Adrenal gland (tissue), 12 donors: Measurements from ENCODE around the gene GALNT16. TPM values are rescaled to one million over a fixed set of nuclear protein-coding genes. Genes with fewer than 3 reads are reported as not detected.

ENCODE experiments used
- DNase-seq, 7 donors: peaks; one replicate each; pipeline ENCODE4 v3.0.0-alpha.2; 2019 to 2020
- H3K27ac ChIP-seq, 5 donors: fragments of 200-600 bp; sonication (generic) in 4 of 5; 1 replicate in 3 of 5; 2 replicates in 2 of 5; pipeline versions ENCODE4 v1.5.1 to v1.8.0; 2016 to 2020; ENCODE audit warnings: mild to moderate bottlenecking in 1 of 5
- H3K27me3 ChIP-seq: fragments of 200-600 bp; 2 replicates; pipeline ENCODE4 v1.8.0; 2021
- H3K36me3 ChIP-seq, 2 donors: fragments of 200-600 bp; replicated peaks in 1 of 2; 1 replicate in 1 of 2; 2 replicates in 1 of 2; pipeline versions ENCODE4 v1.5.1 to v1.8.0; 2018 to 2022
- H3K4me1 ChIP-seq, 2 donors: fragments of 200-600 bp; replicated peaks in 1 of 2; 1 replicate in 1 of 2; 2 replicates in 1 of 2; pipeline versions ENCODE4 v1.5.1 to v1.8.0; 2018 to 2021
- H3K4me3 ChIP-seq, 4 donors: fragments of 200-600 bp; sonication (generic) in 3 of 4; one replicate each; pipeline ENCODE4 v1.5.1; 2016 to 2018
- H3K9me3 ChIP-seq, 3 donors: fragments of 200-600 bp; sonication (generic) in 1 of 3; replicated peaks in 1 of 3; 1 replicate in 2 of 3; 2 replicates in 1 of 3; pipeline versions ENCODE4 v1.5.1 to v1.8.0; 2016 to 2021
- CTCF ChIP-seq, 6 experiments: fragments of 450-650 bp in 4 of 6; fragments of 200-600 bp in 2 of 6; sonication (generic) in 1 of 6; IDR thresholded peaks; 1 replicate in 5 of 6; 2 replicates in 1 of 6; pipeline versions ENCODE4 v1.5.1 to v1.8.0; 2016 to 2021; ENCODE audit warnings: antibody characterized with exemption in 6 of 6, mild to moderate bottlenecking in 2 of 6, moderate library complexity in 1 of 6
- POLR2A ChIP-seq, 2 donors: fragments of 450-650 bp; IDR thresholded peaks; one replicate each; pipeline ENCODE4 v1.6.1; 2017; ENCODE audit warnings: antibody characterized with exemption in 2 of 2, mild to moderate bottlenecking in 2 of 2, moderate library complexity in 1 of 2
- WGBS, 4 donors: extraction: QIAGEN DNeasy Blood & Tissue Kit in 2 of 4; methylation state at CpG; one replicate each; pipeline versions ENCODE4 v1.1.5 to v1.1.7; 2013 to 2017; 5-methylcytosine and 5-hydroxymethylcytosine counted together
- intact Hi-C, 2 donors: fragments of 100-400 bp; cut with DNase I; formaldehyde crosslinking; loops; one replicate each; pipeline versions ENCODE4 v1.14.1 to v1.15.0; 2022 to 2023
- polyA plus RNA-seq, 3 donors: library from polyadenylated mRNA; stranded (reverse); fragments of 200-250 nt in 2 of 3; fragments of 350-450 nt in 1 of 3; fragmentation: Illumina TruSeq in 1 of 3; extraction: RNeasy Lipid Tissue Mini Kit (QIAGEN cat#74804) in 1 of 3; gene quantifications; one replicate each; pipeline ENCODE4 v1.2.3, GENCODE V29; 2013 to 2014
- total RNA-seq, 9 donors: library from RNA; depleted of rRNA in 4 of 9; stranded (reverse); fragments of >200 nt in 4 of 9; fragments of 120-200 nt in 1 of 9; fragmentation: NEBNext Ultra II Directional in 1 of 9; extraction: Animal tissue kit (Norgen Biotek cat#: 25700) in 1 of 9; gene quantifications; one replicate each; pipeline versions ENCODE4 v1.1.0 to v1.2.4, GENCODE V29; 2013 to 2023
- donor health status: healthy with polysubstance abuse.
- donor health status: Bipolar disorder and iron deficiency.
- donor health status: DM: yes; HTN: yes; CAD: no.
- donor health status: DM: no; HTN: no; CAD: no.
- donor health status: DM: no; HTN: no; CAD: no.
- donor health status: DM: yes; HTN: yes; CAD: no.

Gene GALNT16
- total and polyA plus RNA-seq, 12 donors: 7.4 to 38.1 (median 15.9) TPM

DNA sequence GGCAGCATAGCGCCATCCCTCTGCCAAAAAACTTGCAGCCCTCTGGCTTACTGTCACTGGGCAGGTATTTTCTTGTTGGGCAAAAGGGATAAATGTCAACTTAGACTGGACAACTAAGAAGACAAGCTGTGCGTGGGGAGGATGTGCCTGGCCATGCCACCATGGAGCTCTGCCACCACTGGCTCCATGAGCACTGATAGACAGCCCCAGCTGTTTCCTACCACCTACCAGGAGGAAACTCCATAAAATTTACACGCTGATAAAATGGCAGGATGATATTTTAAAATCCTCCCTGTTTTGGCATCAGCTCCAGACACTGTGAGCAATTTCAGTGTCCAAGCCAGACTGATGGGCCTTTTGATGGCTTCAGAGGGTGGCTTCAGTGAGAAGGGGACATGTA is 7.1 kb upstream of the GALNT16 start:
- intact Hi-C loops: no loop called here
- no peaks in the 10 kb centered on the region for H3K36me3 ChIP-seq

GRCh38 chr14:69259168-69259526 is 811 bp upstream of the GALNT16 start:
- H3K27ac ChIP-seq: no peak overlapping the region
- WGBS, 4 donors: 25 to 36% (median 31%) methylated on average over 13 to 14 of the region's 14 CpGs
- H3K4me1 ChIP-seq: peaks cover 11 to 32% of the 10 kb centered on the region in 2 donors
- H3K36me3 ChIP-seq: no peaks in the 10 kb centered on the region
- no peak for TF ChIP-seq CTCF (IDR thresholded peaks at IDR 0.05)
- no peak for TF ChIP-seq POLR2A (IDR thresholded peaks at IDR 0.05)
- no peaks in the 10 kb centered on the region for H3K9me3 ChIP-seq
- no peaks in the 10 kb centered on the region for H3K27me3 ChIP-seq
- peak overlapping the region in 2 of 4 donors; percentile 54 to 64 for H3K4me3 ChIP-seq
- DNase-seq: no peak
- intact Hi-C loops: no loop called here

More for the DNA sequence above, 7.1 kb upstream of the GALNT16 start:
- Histone ChIP-seq H3K9me3 (no peaks in the 10 kb centered on the region), H3K27ac (no peak overlapping the region), H3K27me3 (no peaks in the 10 kb centered on the region), H3K4me1 (peaks cover 0 to 3% of the 10 kb centered on the region in 2 donors), H3K4me3 (no peak overlapping the region)
- DNase-seq: no peak
- 68 to 95% (median 86%) methylated on average over 2 to 3 of the region's 3 CpGs for WGBS, 4 donors
- no peak for TF ChIP-seq CTCF (IDR thresholded peaks at IDR 0.05)

DNA sequence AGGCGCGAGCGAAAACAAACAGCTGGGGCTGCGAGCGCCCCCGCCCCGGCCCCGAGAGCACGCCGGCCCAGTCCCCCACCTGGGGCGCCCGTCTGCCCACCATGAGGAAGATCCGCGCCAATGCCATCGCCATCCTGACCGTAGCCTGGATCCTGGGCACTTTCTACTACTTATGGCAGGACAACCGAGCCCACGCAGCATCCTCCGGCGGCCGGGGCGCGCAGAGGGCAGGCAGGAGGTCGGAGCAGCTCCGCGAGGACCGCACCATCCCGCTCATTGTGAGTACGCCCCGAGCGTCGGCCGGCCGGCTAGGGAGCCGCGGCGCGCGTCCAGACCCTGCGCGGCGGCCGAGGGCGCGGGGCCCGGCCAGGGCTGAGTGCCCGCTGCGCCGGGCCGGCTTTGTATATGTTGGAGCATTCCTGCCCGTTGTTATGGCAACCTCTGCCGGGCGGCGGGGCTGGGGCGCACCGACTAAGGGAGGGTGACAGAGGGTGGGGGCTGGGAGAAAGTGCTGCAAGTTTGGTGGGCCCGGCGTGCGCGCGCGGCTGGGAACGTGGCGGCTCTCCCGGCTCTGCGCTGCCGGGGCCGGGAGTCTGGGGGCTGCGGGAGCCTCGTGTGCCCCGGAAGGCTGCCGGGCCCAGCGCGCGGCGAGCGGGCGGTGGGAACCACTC is 367 bp downstream of the GALNT16 start:
- 0 to 1% (median 0%) methylated on average over 26 to 76 of the region's 78 CpGs for WGBS, 4 donors
- no peaks in the 10 kb centered on the region for H3K9me3 ChIP-seq
- peaks cover 12 to 38% of the 10 kb centered on the region in 2 donors for H3K4me1 ChIP-seq
- H3K36me3 ChIP-seq: no peaks in the 10 kb centered on the region
- TF ChIP-seq POLR2A (IDR thresholded peaks at IDR 0.05): no peak
- H3K4me3 ChIP-seq: peak overlapping the region in 3 of 4 donors; percentile 54 to 68 (median 64)
- peak overlapping the region in 1 of 5 donors; percentile 60 for H3K27ac ChIP-seq
- intact Hi-C loops: no loop called here
- H3K27me3 ChIP-seq: no peaks in the 10 kb centered on the region
- DNase-seq: peak in 2 of 7 donors; percentile 12 to 26

- intact Hi-C loops: no loop called here
- no peak for TF ChIP-seq POLR2A (IDR thresholded peaks at IDR 0.05)
- peak; percentile 25 to 73 (median 46) for TF ChIP-seq CTCF (IDR thresholded peaks at IDR 0.05)
- H3K27ac ChIP-seq: peak overlapping the region in 1 of 5 donors; percentile 60
- H3K9me3 ChIP-seq: no peaks in the 10 kb centered on the region
- WGBS, 4 donors: 1 to 4% (median 2%) methylated on average over 25 to 64 of the region's 64 CpGs
- DNase-seq: peak in 5 of 7 donors; percentile 33 to 57 (median 40)
- H3K4me1 ChIP-seq: peaks cover 12 to 38% of the 10 kb centered on the region in 2 donors
- no peaks in the 10 kb centered on the region for H3K36me3 ChIP-seq
- H3K27me3 ChIP-seq: no peaks in the 10 kb centered on the region
- peak overlapping the region in 2 of 4 donors; percentile 54 to 64 for H3K4me3 ChIP-seq
These were observed 1.1 kb downstream of the GALNT16 start for GRCh38 chr14:69260861-69261564.
